H1 (cell line): Measurements from ENCODE around the gene CHD9. TPM values are rescaled to one million over a fixed set of nuclear protein-coding genes. Genes with fewer than 3 reads are reported as not detected.

Experiments used
- CTCF ChIA-PET: fragments of 300-600 bp; sonication (Branson Sonifier 250); formaldehyde crosslinking; loops from one replicate; lab custom pipeline; 2021; ENCODE audit not compliant: partially characterized antibody; lab: Charles Lee
- POLR2A ChIA-PET: fragments of 300-600 bp; sonication (Branson Sonifier 250); formaldehyde crosslinking; loops from one replicate; lab custom pipeline; 2021; ENCODE audit warnings: inconsistent platforms; ENCODE audit not compliant: partially characterized antibody; lab: Charles Lee
- DNase-seq, 2 experiments: peaks; one replicate each; pipeline versions ENCODE4 v3.0.0 to v3.0.0-alpha.2; 2010 to 2022; ENCODE audit warnings: low spot score in 2 of 2, low read depth in 1 of 2, mixed read lengths in 1 of 2
- FAIRE-seq: peaks from 2 replicates; lab custom pipeline; 2011; peaks lifted over from hg19 to GRCh38; lab: Jason Lieb, UNC
- H2AFZ ChIP-seq: 2 replicates; pipeline ENCODE4 v1.8.1; 2012; ENCODE audit warnings: low read length, inconsistent platforms
- H2AK5ac ChIP-seq: 2 replicates; pipeline ENCODE4 v1.6.1; 2013; ENCODE audit warnings: low read depth, low read length
- H2BK120ac ChIP-seq: replicated peaks from 2 replicates; pipeline ENCODE3; 2013; ENCODE audit warnings: low read depth, low read length, inconsistent platforms
- H2BK12ac ChIP-seq: 2 replicates; pipeline ENCODE4 v1.6.1; 2013; ENCODE audit warnings: low read depth, low read length
- H2BK15ac ChIP-seq: 2 replicates; pipeline ENCODE4 v1.6.1; 2013; ENCODE audit warnings: low read length
- H2BK20ac ChIP-seq: 2 replicates; pipeline ENCODE4 v1.6.1; 2013; ENCODE audit warnings: low read length
- H2BK5ac ChIP-seq: 2 replicates; pipeline ENCODE4 v1.6.1; 2013; ENCODE audit warnings: low read depth, low read length
- H3K14ac ChIP-seq: 2 replicates; pipeline ENCODE4 v1.6.1; 2013; ENCODE audit warnings: inconsistent platforms; ENCODE audit not compliant: insufficient read length
- H3K18ac ChIP-seq: 2 replicates; pipeline ENCODE4 v1.6.1; 2013; ENCODE audit warnings: low read length; ENCODE audit errors: extremely low read depth
- H3K23ac ChIP-seq: 2 replicates; pipeline ENCODE4 v1.6.1; 2013; ENCODE audit warnings: inconsistent platforms; ENCODE audit not compliant: insufficient read length
- H3K23me2 ChIP-seq: 2 replicates; pipeline ENCODE4 v1.6.1; 2013; ENCODE audit warnings: low read depth, low read length
- H3K27ac ChIP-seq: 2 replicates; pipeline ENCODE4 v1.6.1; 2011; ENCODE audit warnings: low read depth, low read length, inconsistent platforms
- H3K27me3 ChIP-seq, 4 experiments: replicated peaks in 1 of 4; 1 replicate in 1 of 4; 2 replicates in 3 of 4; pipeline versions ENCODE4 v1.6.1 to v1.8.1; 2011 to 2013; ENCODE audit warnings: low read length in 3 of 4, mild to moderate bottlenecking in 3 of 4, inconsistent platforms in 2 of 4, mixed read lengths in 2 of 4, moderate library complexity in 1 of 4; ENCODE audit not compliant: control insufficient read depth in 3 of 4, insufficient read depth in 3 of 4; ENCODE audit errors: extremely low read depth in 1 of 4
- H3K36me3 ChIP-seq, 4 experiments: 2 replicates each; pipeline versions ENCODE4 v1.6.1 to v1.8.1; 2011 to 2013; ENCODE audit warnings: mild to moderate bottlenecking in 4 of 4, low read length in 3 of 4, moderate library complexity in 2 of 4, control low read depth in 1 of 4, inconsistent platforms in 1 of 4; ENCODE audit not compliant: insufficient read depth in 4 of 4, control insufficient read depth in 2 of 4
- H3K4ac ChIP-seq: replicated peaks from 2 replicates; pipeline ENCODE3; 2013; ENCODE audit warnings: low read length, low read depth, mixed read lengths, inconsistent platforms; ENCODE audit not compliant: insufficient read length
- H3K4me1 ChIP-seq, 4 experiments: replicated peaks in 1 of 4; 1 replicate in 1 of 4; 2 replicates in 3 of 4; pipeline versions ENCODE4 v1.6.1 to v1.8.1; 2011 to 2013; ENCODE audit warnings: low read length in 3 of 4, inconsistent platforms in 2 of 4, mixed read lengths in 1 of 4; ENCODE audit not compliant: insufficient read depth in 4 of 4, control insufficient read depth in 3 of 4
- H3K4me2 ChIP-seq, 2 experiments: 2 replicates each; pipeline versions ENCODE4 v1.6.1 to v1.8.1; 2011 to 2013; ENCODE audit warnings: low read depth in 2 of 2, low read length in 2 of 2, control low read depth in 1 of 2, inconsistent platforms in 1 of 2, mild to moderate bottlenecking in 1 of 2; ENCODE audit not compliant: insufficient read depth in 1 of 2
- H3K4me3 ChIP-seq, 4 experiments: fragments of 200-600, 300-600 bp in 1 of 4; sonication (generic), shearing (Covaris generic), sonication (Bioruptor Twin) in 1 of 4; 2 replicates each; pipeline versions ENCODE4 v1.5.1 to v1.8.1; 2011 to 2016; ENCODE audit warnings: low read length in 4 of 4, low read depth in 3 of 4, control low read depth in 2 of 4, inconsistent platforms in 2 of 4, mild to moderate bottlenecking in 2 of 4, mixed read lengths in 1 of 4, moderate library complexity in 1 of 4; ENCODE audit not compliant: insufficient read depth in 2 of 4; ENCODE audit errors: extremely low read depth in 1 of 4
- H3K56ac ChIP-seq: replicated peaks from 2 replicates; pipeline ENCODE3; 2013; ENCODE audit warnings: low read depth, mild to moderate bottlenecking, mixed read lengths, low read length, inconsistent platforms; ENCODE audit not compliant: insufficient read length
- H3K79me1 ChIP-seq: 2 replicates; pipeline ENCODE4 v1.6.1; 2013; ENCODE audit warnings: low read depth, low read length, control low read depth
- H3K79me2 ChIP-seq, 2 experiments: 2 replicates each; pipeline versions ENCODE4 v1.6.1 to v1.8.1; 2012 to 2013; ENCODE audit warnings: low read length in 2 of 2, mild to moderate bottlenecking in 2 of 2, inconsistent platforms in 1 of 2; ENCODE audit not compliant: insufficient read depth in 2 of 2, control insufficient read depth in 1 of 2
- H3K9ac ChIP-seq, 4 experiments: replicated peaks in 1 of 4; 1 replicate in 1 of 4; 2 replicates in 3 of 4; pipeline versions ENCODE4 v1.6.1 to v1.8.1; 2011 to 2013; ENCODE audit warnings: low read depth in 3 of 4, low read length in 3 of 4, control low read depth in 2 of 4, mild to moderate bottlenecking in 2 of 4, moderate library complexity in 2 of 4, inconsistent platforms in 1 of 4; ENCODE audit errors: extremely low read depth in 1 of 4
- H3K9me3 ChIP-seq, 2 experiments: 2 replicates each; pipeline versions ENCODE4 v1.6.1 to v1.8.1; 2012 to 2013; ENCODE audit warnings: mild to moderate bottlenecking in 2 of 2, moderate library complexity in 2 of 2, control low read depth in 1 of 2, inconsistent platforms in 1 of 2, low read depth in 1 of 2, low read length in 1 of 2, mixed read lengths in 1 of 2; ENCODE audit not compliant: insufficient read depth in 2 of 2
- H4K20me1 ChIP-seq, 2 experiments: replicated peaks in 1 of 2; 2 replicates each; pipeline versions ENCODE3 to v1.8.1; 2011 to 2013; ENCODE audit warnings: inconsistent platforms in 2 of 2, low read length in 2 of 2, mild to moderate bottlenecking in 1 of 2; ENCODE audit not compliant: insufficient read depth in 2 of 2, control insufficient read depth in 1 of 2
- H4K5ac ChIP-seq: 2 replicates; pipeline ENCODE4 v1.6.1; 2013; ENCODE audit warnings: low read length, low read depth, mixed read lengths, inconsistent platforms; ENCODE audit not compliant: insufficient read length
- H4K8ac ChIP-seq: 2 replicates; pipeline ENCODE4 v1.8.0; 2013; ENCODE audit warnings: mild to moderate bottlenecking, moderate library complexity, low read length, inconsistent platforms; ENCODE audit not compliant: insufficient read depth; ENCODE audit errors: extremely low read depth
- H4K91ac ChIP-seq: replicated peaks from 2 replicates; pipeline ENCODE3; 2013; ENCODE audit warnings: low read length, mixed read lengths, inconsistent platforms; ENCODE audit not compliant: insufficient read length
- ASH2L ChIP-seq: fragments of 200-600, 300-600 bp; sonication (generic); IDR thresholded peaks from one replicate; pipeline ENCODE4 v1.7.1; 2017; ENCODE audit warnings: low read length
- BACH1 ChIP-seq: IDR thresholded peaks from 2 replicates; pipeline ENCODE4 v1.6.1; 2012; ENCODE audit warnings: low read length, improper control_type of control experiment
- E2F6 ChIP-seq: IDR thresholded peaks from 2 replicates; pipeline ENCODE4 v1.6.1; 2012; ENCODE audit warnings: inconsistent platforms
- EGR1 ChIP-seq: IDR thresholded peaks from 2 replicates; pipeline ENCODE4 v1.6.1; 2011; ENCODE audit warnings: low read depth, low read length, borderline replicate concordance
- KDM1A ChIP-seq: fragments of 200-600, 300-600 bp; sonication (generic); IDR thresholded peaks from 2 replicates; pipeline ENCODE4 v1.7.1; 2016; ENCODE audit warnings: mild to moderate bottlenecking, low read length, borderline replicate concordance
- POU5F1 ChIP-seq: IDR thresholded peaks from 2 replicates; pipeline ENCODE4 v1.6.1; 2011; ENCODE audit warnings: low read depth, mild to moderate bottlenecking, low read length, moderate library complexity
- TCF12 ChIP-seq: IDR thresholded peaks from 2 replicates; pipeline ENCODE4 v1.6.1; 2011; ENCODE audit warnings: low read depth, mild to moderate bottlenecking, low read length
- WGBS, 2 experiments: shearing (Covaris generic) in 1 of 2; methylation state at CpG; one replicate each; pipeline versions ENCODE4 v1.1.6 to v1.1.7; 2013 to 2015; ENCODE audit warnings: low lambda C conversion rate in 2 of 2, mixed read lengths in 2 of 2, inconsistent platforms in 1 of 2, low coverage in 1 of 2, missing lambda C conversion rate in 1 of 2; ENCODE audit not compliant: insufficient replicate concordance in 2 of 2, insufficient coverage in 1 of 2, insufficient read length in 1 of 2; ENCODE audit errors: extremely low coverage in 1 of 2, missing lambda C conversion rate in 1 of 2; 5-methylcytosine and 5-hydroxymethylcytosine counted together
- polyA plus RNA-seq, 7 experiments: library from polyadenylated mRNA; depleted of rRNA in 3 of 7; stranded (reverse) in 5 of 7; unstranded in 2 of 7; fragments of >200 nt in 5 of 7; fragments of 200-250 nt in 2 of 7; gene quantifications; 1 replicate in 5 of 7; 2 replicates in 1 of 7; 4 replicates in 1 of 7; pipeline versions ENCODE4 v1.2.1 to v1.2.3, GENCODE V29; 2011 to 2013; ENCODE audit warnings: missing spikeins in 2 of 7, mixed read lengths in 2 of 7
- total RNA-seq: library from RNA; stranded (reverse); fragmentation: NEBNext Ultra II Directional; extraction: Animal tissue kit (Norgen Biotek cat#: 25700); gene quantifications from 2 replicates; pipeline ENCODE4 v1.2.1, GENCODE V29; 2021

CHD9 gene
- total and polyA plus RNA-seq, 2 of the 8 experiments (the other 6 are each of a cell fraction or from before 2014, with no cell fraction given), result 9.9 to 32.4 TPM

GRCh38 chr16:53126390-53126789 is 71.6 kb downstream of the CHD9 start:
- Histone ChIP-seq H3K14ac (no peak overlapping the region), H2AFZ (no peak overlapping the region), H3K4me2 (no peak overlapping the region), H4K8ac (no peak overlapping the region), H3K27ac (no peak overlapping the region), H3K23me2 (peaks cover 5% of the 10 kb centered on the region), H2BK12ac (no peak overlapping the region), H2AK5ac (no peak overlapping the region), H2BK5ac (no peak overlapping the region), H3K9me3 (no peaks in the 10 kb centered on the region), H3K79me2 (no peaks in the 10 kb centered on the region), H3K4me3 (no peak overlapping the region), H2BK120ac (no peak overlapping the region), H3K18ac (no peak overlapping the region), H4K5ac (no peak overlapping the region), H4K91ac (no peak overlapping the region), H2BK20ac (no peak overlapping the region), H3K36me3 (no peaks in the 10 kb centered on the region), H3K4me1 (peaks cover 0 to 6% (median 3%) of the 10 kb centered on the region in 4 experiments; a peak in 1 of 7 replicates), H3K23ac (no peak overlapping the region), H3K4ac (no peak overlapping the region)
- POLR2A ChIA-PET, result no interaction called here
- DNase-seq, result no peak
- 79 to 100% methylated on average over 1 to 5 of the region's 5 CpGs for WGBS, 2 experiments
- no peak for FAIRE-seq
- TF ChIP-seq TCF12 (no peak), E2F6 (no peak), BACH1 (no peak), KDM1A (no peak), EGR1 (no peak), POU5F1 (no peak), ASH2L (no peak)
- TF ChIP-seq, all 59 proteins: peak for 0
- Histone ChIP-seq H3K56ac (no peak overlapping the region), H3K27me3 (no peaks in the 10 kb centered on the region), H4K20me1 (no peaks in the 10 kb centered on the region), H3K9ac (no peak overlapping the region), H2BK15ac (no peak overlapping the region), H3K79me1 (no peaks in the 10 kb centered on the region; the same call in 1 of the 2 replicates)
- CTCF ChIA-PET, result interaction anchor here (0.6 to 2.2 kb wide), 2 partner anchors 71 to 147 kb away, joined by 4 to 8 read pairs; no protein-coding TSS in a partner anchor
